Esophagus muscularis mucosa (tissue), 4 donors: ENCODE data around the gene EPOP. TPM values are rescaled to one million over a fixed set of nuclear protein-coding genes. Genes with fewer than 3 reads are reported as not detected.
A peak's percentile ranks its signal among the peaks of the same experiment; 100 is the strongest.

Source experiments
- DNase-seq: peaks from one replicate; pipeline ENCODE4 v3.0.0-alpha.2; 2017; ENCODE audit errors: extremely low spot score
- H3K27ac ChIP-seq, 4 donors: fragments of 200-600 bp; sonication (generic); replicated peaks in 1 of 4; 1 replicate in 3 of 4; 2 replicates in 1 of 4; pipeline ENCODE4 v1.5.1; 2016 to 2019; ENCODE audit warnings: mild to moderate bottlenecking in 1 of 4
- H3K27me3 ChIP-seq, 4 donors: fragments of 200-600 bp; sonication (generic); one replicate each; pipeline versions ENCODE4 v1.5.1 to v1.6.0; 2016 to 2019
- H3K36me3 ChIP-seq, 4 donors: fragments of 200-600 bp; sonication (generic); one replicate each; pipeline ENCODE4 v1.5.1; 2016 to 2019
- H3K4me1 ChIP-seq, 4 donors: fragments of 200-600 bp; sonication (generic); one replicate each; pipeline ENCODE4 v1.5.1; 2016 to 2019
- H3K4me3 ChIP-seq, 4 donors: fragments of 200-600 bp; sonication (generic); 1 replicate in 2 of 4; 2 replicates in 2 of 4; pipeline ENCODE4 v1.5.1; 2016 to 2019; ENCODE audit warnings: mild to moderate bottlenecking in 4 of 4, moderate library complexity in 1 of 4
- H3K9me3 ChIP-seq, 4 donors: fragments of 200-600 bp; sonication (generic); 1 replicate in 3 of 4; 2 replicates in 1 of 4; pipeline ENCODE4 v1.5.1; 2016 to 2019
- EP300 ChIP-seq: sonication (generic); formaldehyde crosslinking; IDR thresholded peaks from one replicate; pipeline ENCODE4 v1.6.1; 2017; ENCODE audit warnings: antibody characterized with exemption
- POLR2A ChIP-seq: fragments of 450-650 bp; IDR thresholded peaks from one replicate; pipeline ENCODE4 v1.6.1; 2017; ENCODE audit warnings: antibody characterized with exemption, moderate library complexity, mild to moderate bottlenecking, low read depth
- POLR2AphosphoS5 ChIP-seq, 2 donors: sonication (generic); formaldehyde crosslinking; IDR thresholded peaks; one replicate each; pipeline ENCODE4 v1.6.1; 2017; ENCODE audit warnings: antibody characterized with exemption in 2 of 2
- WGBS: methylation state at CpG from one replicate; pipeline ENCODE4 v1.1.5; 2018; 5-methylcytosine and 5-hydroxymethylcytosine counted together
- intact Hi-C: fragments of 100-400 bp; cut with DNase I; formaldehyde crosslinking; loops from one replicate; pipeline ENCODE4 v1.15.1; 2023
- total RNA-seq, 4 donors: library from RNA; depleted of rRNA; stranded (reverse); fragments of >200 nt; gene quantifications; one replicate each; pipeline versions ENCODE4 v1.1.0 to v1.2.1, GENCODE V29; 2016
- TF ChIP-seq, protein P1 (sequence below), 3 experiments: fragments of 200-600 bp in 2 of 3; fragments of 450-650 bp in 1 of 3; sonication (generic) in 2 of 3; IDR thresholded peaks; one replicate each; pipeline ENCODE4 v1.5.1; 2017 to 2019; ENCODE audit warnings: antibody characterized with exemption in 3 of 3, mild to moderate bottlenecking in 2 of 3, moderate library complexity in 1 of 3

The EPOP gene
- total RNA-seq, 4 donors from 2014 or later = 0.42 to 7.3 (median 2.7) TPM

DNA sequence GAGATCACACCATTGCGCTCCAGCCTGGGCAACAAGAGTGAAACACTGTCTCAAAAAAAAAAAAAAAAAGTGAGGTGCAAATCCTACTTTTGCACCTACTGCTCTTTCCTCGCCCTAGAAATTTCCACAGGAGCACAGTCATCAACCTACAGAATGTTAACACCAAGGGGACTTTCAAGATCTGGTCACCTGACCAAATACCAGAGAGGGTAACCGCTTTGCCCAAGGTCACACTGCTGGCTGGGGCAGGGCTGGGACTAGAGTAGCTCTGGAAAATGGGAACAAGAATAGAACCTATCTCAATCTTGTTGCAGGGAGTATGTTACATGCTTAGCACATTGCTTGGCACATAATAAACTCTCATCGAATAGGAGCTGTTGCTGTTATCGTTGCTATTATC lies 24.0 kb upstream of the EPOP start:
- H3K9me3 ChIP-seq = no peaks in the 10 kb centered on the region
- intact Hi-C loops = no loop called here
- H3K27me3 ChIP-seq = no peaks in the 10 kb centered on the region
- H3K36me3 ChIP-seq = no peaks in the 10 kb centered on the region
- no peak overlapping the region for H3K4me3 ChIP-seq
- no peak for TF ChIP-seq POLR2AphosphoS5 (IDR thresholded peaks at IDR 0.05)
- TF ChIP-seq, protein P1, sequence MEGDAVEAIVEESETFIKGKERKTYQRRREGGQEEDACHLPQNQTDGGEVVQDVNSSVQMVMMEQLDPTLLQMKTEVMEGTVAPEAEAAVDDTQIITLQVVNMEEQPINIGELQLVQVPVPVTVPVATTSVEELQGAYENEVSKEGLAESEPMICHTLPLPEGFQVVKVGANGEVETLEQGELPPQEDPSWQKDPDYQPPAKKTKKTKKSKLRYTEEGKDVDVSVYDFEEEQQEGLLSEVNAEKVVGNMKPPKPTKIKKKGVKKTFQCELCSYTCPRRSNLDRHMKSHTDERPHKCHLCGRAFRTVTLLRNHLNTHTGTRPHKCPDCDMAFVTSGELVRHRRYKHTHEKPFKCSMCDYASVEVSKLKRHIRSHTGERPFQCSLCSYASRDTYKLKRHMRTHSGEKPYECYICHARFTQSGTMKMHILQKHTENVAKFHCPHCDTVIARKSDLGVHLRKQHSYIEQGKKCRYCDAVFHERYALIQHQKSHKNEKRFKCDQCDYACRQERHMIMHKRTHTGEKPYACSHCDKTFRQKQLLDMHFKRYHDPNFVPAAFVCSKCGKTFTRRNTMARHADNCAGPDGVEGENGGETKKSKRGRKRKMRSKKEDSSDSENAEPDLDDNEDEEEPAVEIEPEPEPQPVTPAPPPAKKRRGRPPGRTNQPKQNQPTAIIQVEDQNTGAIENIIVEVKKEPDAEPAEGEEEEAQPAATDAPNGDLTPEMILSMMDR (IDR thresholded peaks at IDR 0.05) = no peak
- TF ChIP-seq POLR2A = no peak
- no peak for TF ChIP-seq EP300
- no peak overlapping the region for H3K27ac ChIP-seq
- 83% methylated on average over 5 of the region's 5 CpGs for WGBS
- DNase-seq = no peak
- peaks cover 21 to 40% (median 34%) of the 10 kb centered on the region in 4 donors for H3K4me1 ChIP-seq

- Histone ChIP-seq H3K4me1 (peaks cover 22 to 33% (median 29%) of the 10 kb centered on the region in 4 donors), H3K27ac (no peak overlapping the region), H3K4me3 (no peak overlapping the region), H3K36me3 (no peaks in the 10 kb centered on the region), H3K27me3 (no peaks in the 10 kb centered on the region), H3K9me3 (no peaks in the 10 kb centered on the region)
- TF ChIP-seq EP300 (no peak), POLR2A (no peak), POLR2AphosphoS5 (IDR thresholded peaks at IDR 0.05) (no peak)
- TF ChIP-seq, protein P1 (IDR thresholded peaks at IDR 0.05) = no peak
- DNase-seq = no peak
- WGBS = 91% methylated on average over 4 of the region's 4 CpGs
- intact Hi-C loops = no loop called here
Measured at GRCh38 chr17:38697061-38697820, 22.5 kb upstream of the EPOP start.

DNA sequence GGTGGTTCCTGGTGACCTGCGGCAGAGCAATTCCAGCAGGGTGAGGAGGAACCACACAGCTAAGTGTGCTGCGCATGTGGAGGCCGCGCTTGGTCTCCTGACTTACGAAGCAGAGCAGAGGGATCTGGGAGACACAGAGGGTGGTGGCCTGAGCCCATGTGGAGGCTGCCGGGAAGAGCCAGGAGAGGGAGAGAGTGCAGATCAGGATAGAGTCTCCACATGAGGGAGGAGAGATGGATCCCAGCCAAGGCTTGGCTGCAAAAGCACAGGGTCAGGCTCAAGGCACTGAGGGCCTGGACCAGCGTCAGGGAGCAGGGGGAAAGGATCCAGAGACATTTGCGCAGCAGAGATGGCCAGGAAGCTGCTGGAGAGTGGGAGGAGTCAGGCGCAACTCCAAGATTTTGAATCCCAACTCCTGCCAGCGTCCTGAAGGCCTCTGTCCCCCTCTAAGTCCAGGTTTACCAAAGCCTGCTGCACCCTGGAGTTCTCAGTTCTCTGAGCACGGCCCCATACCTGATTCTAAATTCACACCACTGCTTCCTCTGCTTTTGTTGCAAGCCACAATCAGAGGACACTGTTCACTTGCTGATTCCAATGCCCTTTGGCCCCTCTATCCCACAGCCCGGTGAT lies 19.1 kb upstream of the EPOP start:
- Histone ChIP-seq H3K9me3 (no peaks in the 10 kb centered on the region), H3K27ac (peak overlapping the region; percentile 76 to 89 (median 86)), H3K27me3 (no peaks in the 10 kb centered on the region), H3K4me3 (peak overlapping the region in 1 of 4 donors; percentile 7), H3K36me3 (no peaks in the 10 kb centered on the region), H3K4me1 (peaks cover 15 to 19% (median 18%) of the 10 kb centered on the region in 4 donors)
- DNase-seq = peak; percentile 97
- TF ChIP-seq EP300 (no peak), POLR2A (no peak), POLR2AphosphoS5 (IDR thresholded peaks at IDR 0.05) (peak; percentile 74 to 88)
- TF ChIP-seq, protein P1 (IDR thresholded peaks at IDR 0.05) = peak in 1 of 3 experiments; percentile 8
- intact Hi-C loops = loop anchor here (5.0 kb wide), 1 partner anchor 38 kb away; the partner anchor contains the start of gene CISD3
- 33% methylated on average over 11 of the region's 12 CpGs for WGBS

- WGBS = 86% methylated on average over 4 of the region's 4 CpGs
- Histone ChIP-seq H3K36me3 (no peaks in the 10 kb centered on the region), H3K4me1 (peaks cover 15 to 19% (median 18%) of the 10 kb centered on the region in 4 donors), H3K27me3 (no peaks in the 10 kb centered on the region), H3K9me3 (no peaks in the 10 kb centered on the region), H3K4me3 (no peak overlapping the region), H3K27ac (no peak overlapping the region)
- intact Hi-C loops = loop anchor here (5.0 kb wide), 1 partner anchor 41 kb away; the partner anchor contains the start of gene CISD3
- DNase-seq = no peak
- no peak for TF ChIP-seq POLR2AphosphoS5 (IDR thresholded peaks at IDR 0.05)
- TF ChIP-seq POLR2A = no peak
- no peak for TF ChIP-seq EP300
- TF ChIP-seq, protein P1 (IDR thresholded peaks at IDR 0.05) = no peak
Measured at GRCh38 chr17:38691154-38691553, 16.4 kb upstream of the EPOP start.
